DND-41 (cell line): ENCODE results near the gene EIF5A.

ENCODE experiments used
- ATAC-seq: fragments of 200-7000 bp; cut with Tn5 transposase; 3 replicates; pipeline ENCODE4 v1.9.1; 2021; ENCODE audit warnings: low read depth; ENCODE audit not compliant: insufficient read depth
- DNase-seq: peaks from one replicate; pipeline ENCODE4 v3.0.0-alpha.2; 2020
- H2AFZ ChIP-seq: 2 replicates; pipeline ENCODE4 v1.6.0; 2012; ENCODE audit warnings: low read depth, low read length
- H3K27ac ChIP-seq: 2 replicates; pipeline ENCODE4 v1.5.1; 2012; ENCODE audit warnings: low read length, inconsistent platforms
- H3K27me3 ChIP-seq: fragments of 200-600 bp; sonication (generic); 2 replicates; pipeline ENCODE4 v1.6.0; 2012; ENCODE audit warnings: low read length, mild to moderate bottlenecking, inconsistent platforms; ENCODE audit not compliant: insufficient read depth, poor library complexity
- H3K36me3 ChIP-seq: 2 replicates; pipeline ENCODE4 v1.5.1; 2012; ENCODE audit warnings: low read length, inconsistent platforms; ENCODE audit not compliant: insufficient read depth
- H3K4me1 ChIP-seq: 2 replicates; pipeline ENCODE4 v1.5.1; 2012; ENCODE audit warnings: mild to moderate bottlenecking, low read length; ENCODE audit not compliant: insufficient read depth
- H3K4me2 ChIP-seq: 2 replicates; pipeline ENCODE4 v1.6.0; 2012; ENCODE audit warnings: mild to moderate bottlenecking, moderate library complexity, low read length, inconsistent platforms; ENCODE audit not compliant: insufficient read depth
- H3K4me3 ChIP-seq, 2 experiments: fragments of 200-600 bp in 1 of 2; shearing (Covaris generic) in 1 of 2; 2 replicates each; pipeline ENCODE4 v1.5.1; 2012 to 2016; ENCODE audit warnings: inconsistent platforms in 2 of 2, low read length in 2 of 2, mild to moderate bottlenecking in 2 of 2, low read depth in 1 of 2, moderate library complexity in 1 of 2
- H3K79me2 ChIP-seq: 2 replicates; pipeline ENCODE4 v1.6.0; 2012; ENCODE audit warnings: low read length, inconsistent platforms; ENCODE audit not compliant: insufficient read depth
- H3K9ac ChIP-seq: 2 replicates; pipeline ENCODE4 v1.6.0; 2012; ENCODE audit warnings: low read depth, mild to moderate bottlenecking, inconsistent platforms, low read length, moderate library complexity
- H3K9me3 ChIP-seq: 2 replicates; pipeline ENCODE4 v1.5.1; 2012; ENCODE audit warnings: low read length, moderate library complexity, mild to moderate bottlenecking, inconsistent platforms; ENCODE audit not compliant: insufficient read depth, severe bottlenecking
- H4K20me1 ChIP-seq: 2 replicates; pipeline ENCODE4 v1.6.0; 2012; ENCODE audit warnings: low read length; ENCODE audit not compliant: insufficient read depth
- EZH2 ChIP-seq: IDR thresholded peaks from 3 replicates; pipeline ENCODE4 v1.6.1; 2012; ENCODE audit warnings: borderline replicate concordance, low read depth, mild to moderate bottlenecking, moderate library complexity, low read length, inconsistent platforms; ENCODE audit not compliant: severe bottlenecking
- TF ChIP-seq, protein P1 (sequence below): IDR thresholded peaks from 2 replicates; pipeline ENCODE4 v1.5.1; 2012; ENCODE audit warnings: borderline replicate concordance, low read length, moderate library complexity, mild to moderate bottlenecking; ENCODE audit not compliant: poor library complexity, severe bottlenecking; ENCODE audit errors: extremely low read depth

EIF5A gene

DNA sequence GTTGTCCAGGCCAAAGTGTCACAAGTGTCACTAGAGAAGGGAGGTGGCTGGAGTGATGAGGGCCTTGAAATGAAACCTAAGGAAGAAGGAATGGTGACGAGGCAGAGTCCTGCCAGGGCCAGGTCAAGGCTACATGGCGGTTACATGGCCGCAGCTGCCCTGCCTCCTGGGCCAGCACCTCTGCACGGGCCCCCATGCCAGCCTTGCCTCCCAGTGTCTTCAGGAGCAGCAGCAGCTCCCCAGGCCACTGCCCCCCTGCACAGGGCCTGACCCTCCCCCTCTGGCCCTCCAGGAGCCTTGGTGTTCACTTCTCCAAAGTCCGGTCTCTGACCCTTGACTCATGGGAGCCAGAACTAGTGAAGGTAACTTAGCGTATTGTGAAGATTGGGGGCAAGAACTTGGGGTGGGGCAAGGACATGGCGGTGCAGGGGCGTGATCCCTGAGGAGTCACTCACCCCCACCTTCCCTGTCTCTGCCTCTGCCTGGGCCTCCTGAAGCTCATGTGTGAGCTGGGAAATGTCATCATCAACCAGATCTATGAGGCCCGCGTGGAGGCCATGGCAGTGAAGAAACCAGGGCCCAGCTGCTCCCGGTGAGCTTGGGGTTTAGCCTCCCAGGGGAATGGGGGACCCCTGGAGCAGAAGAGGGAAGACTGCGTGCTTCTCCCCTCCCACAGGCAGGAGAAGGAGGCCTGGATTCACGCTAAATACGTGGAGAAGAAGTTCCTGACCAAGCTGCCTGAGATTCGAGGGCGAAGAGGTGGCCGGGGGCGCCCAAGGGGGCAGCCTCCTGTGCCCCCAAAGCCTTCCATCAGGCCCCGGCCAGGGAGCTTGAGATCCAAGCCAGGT is 40.4 kb downstream of the EIF5A start:
- TF ChIP-seq, protein P1, sequence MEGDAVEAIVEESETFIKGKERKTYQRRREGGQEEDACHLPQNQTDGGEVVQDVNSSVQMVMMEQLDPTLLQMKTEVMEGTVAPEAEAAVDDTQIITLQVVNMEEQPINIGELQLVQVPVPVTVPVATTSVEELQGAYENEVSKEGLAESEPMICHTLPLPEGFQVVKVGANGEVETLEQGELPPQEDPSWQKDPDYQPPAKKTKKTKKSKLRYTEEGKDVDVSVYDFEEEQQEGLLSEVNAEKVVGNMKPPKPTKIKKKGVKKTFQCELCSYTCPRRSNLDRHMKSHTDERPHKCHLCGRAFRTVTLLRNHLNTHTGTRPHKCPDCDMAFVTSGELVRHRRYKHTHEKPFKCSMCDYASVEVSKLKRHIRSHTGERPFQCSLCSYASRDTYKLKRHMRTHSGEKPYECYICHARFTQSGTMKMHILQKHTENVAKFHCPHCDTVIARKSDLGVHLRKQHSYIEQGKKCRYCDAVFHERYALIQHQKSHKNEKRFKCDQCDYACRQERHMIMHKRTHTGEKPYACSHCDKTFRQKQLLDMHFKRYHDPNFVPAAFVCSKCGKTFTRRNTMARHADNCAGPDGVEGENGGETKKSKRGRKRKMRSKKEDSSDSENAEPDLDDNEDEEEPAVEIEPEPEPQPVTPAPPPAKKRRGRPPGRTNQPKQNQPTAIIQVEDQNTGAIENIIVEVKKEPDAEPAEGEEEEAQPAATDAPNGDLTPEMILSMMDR = no peak
- no peak for TF ChIP-seq EZH2
- Histone ChIP-seq H4K20me1 (0 out of 2 replicates have a peak, but pooled peaks cover 3% of the 10 kb centered on the region), H3K79me2 (no peaks in the 10 kb centered on the region), H3K4me3 (no peak overlapping the region), H3K4me1 (no peaks in the 10 kb centered on the region), H3K4me2 (no peak overlapping the region), H3K36me3 (peaks cover 50% of the 10 kb centered on the region), H3K27me3 (no peaks in the 10 kb centered on the region), H3K27ac (no peak overlapping the region), H3K9ac (no peak overlapping the region), H2AFZ (no peak overlapping the region), H3K9me3 (no peaks in the 10 kb centered on the region)
- no peak for ATAC-seq
- no peak for DNase-seq

GRCh38 chr17:7348478-7349242 is 41.2 kb downstream of the EIF5A start:
- no peak for ATAC-seq
- no peaks in the 10 kb centered on the region for H3K79me2 ChIP-seq
- 0 out of 2 replicates have a peak, but pooled peaks cover 3% of the 10 kb centered on the region for H4K20me1 ChIP-seq
- no peak overlapping the region for H3K27ac ChIP-seq
- no peak overlapping the region for H3K4me2 ChIP-seq
- no peak overlapping the region for H2AFZ ChIP-seq
- no peaks in the 10 kb centered on the region for H3K9me3 ChIP-seq
- H3K27me3 ChIP-seq = no peaks in the 10 kb centered on the region
- no peak for DNase-seq
- H3K4me1 ChIP-seq = no peaks in the 10 kb centered on the region
- H3K36me3 ChIP-seq = peaks cover 43% of the 10 kb centered on the region
- no peak overlapping the region for H3K4me3 ChIP-seq
- TF ChIP-seq, protein P1 = no peak
- TF ChIP-seq EZH2 = no peak
- H3K9ac ChIP-seq = no peak overlapping the region

DNA sequence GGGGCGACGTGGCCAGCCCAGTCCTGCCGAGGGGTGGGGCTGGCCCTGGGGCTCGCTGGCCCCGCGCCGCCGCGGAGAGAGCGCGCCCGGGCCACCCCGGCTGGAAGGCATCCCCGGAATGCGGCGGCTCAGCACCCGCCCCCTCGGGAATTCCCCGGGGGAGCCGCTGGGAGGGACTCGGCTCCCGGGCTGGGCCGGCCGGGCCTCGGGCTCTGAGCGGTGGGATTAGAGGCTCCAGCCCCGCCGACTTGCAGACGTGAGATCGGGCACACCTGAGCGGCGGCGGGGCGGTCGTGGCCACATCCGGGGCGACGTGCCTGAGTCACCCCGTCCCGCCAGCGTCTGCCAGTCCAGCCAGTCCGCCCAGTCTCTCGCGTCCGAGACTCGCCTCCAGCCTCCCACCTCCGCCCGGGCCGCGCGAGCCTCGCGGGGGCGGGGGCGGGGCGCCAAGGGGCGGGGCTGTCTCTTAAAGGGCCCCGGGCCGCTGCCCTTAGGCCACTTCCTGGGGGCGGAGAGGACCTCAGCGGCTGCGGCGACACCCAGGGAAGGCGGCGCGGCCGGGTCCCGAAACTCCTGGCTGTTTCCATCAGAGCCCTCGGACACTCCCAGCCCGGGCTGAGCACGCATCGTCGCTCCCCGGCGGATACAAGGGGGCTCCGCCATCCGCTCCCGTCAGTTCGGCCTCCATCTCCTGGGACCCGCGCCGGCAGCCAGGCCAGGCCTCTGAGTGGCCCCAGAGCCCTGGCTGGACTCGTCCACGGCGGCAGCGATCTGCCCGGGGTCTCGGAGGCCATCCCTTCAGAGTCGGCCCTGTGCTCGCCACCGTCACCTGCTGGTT is 44.5 kb downstream of the EIF5A start, which contains the start of gene KCTD11:
TSS of gene KCTD11 (plus strand) at position 498 of the 838 bp plus-strand sequence.
- peaks cover 32% of the 10 kb centered on the region for H3K36me3 ChIP-seq
- H3K4me3 ChIP-seq = no peak within 1 kb of the TSS
- no peak for TF ChIP-seq EZH2
- TF ChIP-seq, protein P1 = no peak
- no peak within 1 kb of the TSS for H3K4me2 ChIP-seq
- no peaks in the 10 kb centered on the region for H3K9me3 ChIP-seq
- DNase-seq = no peak
- H3K27me3 ChIP-seq = no peaks in the 10 kb centered on the region
- no peaks in the 10 kb centered on the region for H4K20me1 ChIP-seq
- ATAC-seq = no peak
- H3K79me2 ChIP-seq = no peaks in the 10 kb centered on the region
- H3K9ac ChIP-seq = no peak within 1 kb of the TSS
- H3K27ac ChIP-seq = no peak within 1 kb of the TSS
- H3K4me1 ChIP-seq = peaks cover 7% of the 10 kb centered on the region
- H2AFZ ChIP-seq = no peak within 1 kb of the TSS
